GM23338 (cell line): Measurements from ENCODE around the gene SMIM7.

ENCODE experiments used
- CTCF ChIP-seq, 2 experiments: fragments of 200-600 bp in 1 of 2; sonication (generic) in 1 of 2; conservative IDR thresholded peaks; 2 replicates each; pipeline versions ENCODE4 v1.5.1 to v1.6.1; 2016 to 2017; ENCODE audit warnings: antibody characterized with exemption in 2 of 2, low read depth in 2 of 2, mild to moderate bottlenecking in 2 of 2, moderate library complexity in 1 of 2
- EZH2phosphoT487 ChIP-seq: fragments of 200-600 bp; sonication (generic); IDR thresholded peaks from one replicate; pipeline ENCODE4 v1.8.1; 2018; ENCODE audit warnings: antibody characterized with exemption; ENCODE audit not compliant: unreplicated experiment

- TF ChIP-seq CTCF (conservative IDR thresholded peaks at IDR 0.05; ENCODE audit: low read depth in 2 of 2) (no peak), EZH2phosphoT487 (no peak)
These were observed 11.8 kb upstream of the SMIM7 start for GRCh38 chr19:16671652-16672274.
